HUES6 (cell line): ENCODE data around the gene COMMD7.

ENCODE experiments used
- H3K27ac ChIP-seq: 2 replicates; pipeline ENCODE4 v1.7.0; 2013; ENCODE audit warnings: low read depth, mild to moderate bottlenecking, low read length, inconsistent platforms
- H3K27me3 ChIP-seq: 2 replicates; pipeline ENCODE4 v1.6.1; 2013; ENCODE audit warnings: low read length; ENCODE audit not compliant: control insufficient read depth, insufficient read depth
- H3K36me3 ChIP-seq: 2 replicates; pipeline ENCODE4 v1.6.1; 2013; ENCODE audit warnings: low read length; ENCODE audit not compliant: control insufficient read depth, insufficient read depth
- H3K4me1 ChIP-seq: 2 replicates; pipeline ENCODE4 v1.6.1; 2013; ENCODE audit warnings: low read length; ENCODE audit not compliant: control insufficient read depth, insufficient read depth
- H3K4me3 ChIP-seq: 2 replicates; pipeline ENCODE4 v1.5.1; 2013; ENCODE audit warnings: low read depth, low read length
- H3K9ac ChIP-seq: one replicate; pipeline ENCODE4 v1.6.1; 2013; ENCODE audit warnings: mild to moderate bottlenecking, low read length
- H3K9me3 ChIP-seq: 2 replicates; pipeline ENCODE4 v1.6.1; 2013; ENCODE audit warnings: low read depth, low read length; ENCODE audit not compliant: control insufficient read depth, insufficient read depth

The COMMD7 gene

GRCh38 chr20:32764005-32764960 is 21.0 kb upstream of the COMMD7 start:
- no peaks in the 10 kb centered on the region for H3K27me3 ChIP-seq
- peaks cover 48% of the 10 kb centered on the region for H3K4me1 ChIP-seq
- no peaks in the 10 kb centered on the region for H3K9me3 ChIP-seq
- H3K27ac ChIP-seq, result peak overlapping the region; percentile 96
- H3K4me3 ChIP-seq, result peak overlapping the region; percentile 90
- peak overlapping the region; percentile 95 for H3K9ac ChIP-seq
- H3K36me3 ChIP-seq, result peaks cover 59% of the 10 kb centered on the region

GRCh38 chr20:32763202-32764004 is 20.1 kb upstream of the COMMD7 start:
- peak overlapping the region; percentile 96 for H3K27ac ChIP-seq

GRCh38 chr20:32762754-32763201 is 19.5 kb upstream of the COMMD7 start:
- peaks cover 37% of the 10 kb centered on the region for H3K4me1 ChIP-seq
- peak overlapping the region; percentile 96 for H3K27ac ChIP-seq
- peak overlapping the region; percentile 90 for H3K4me3 ChIP-seq
- H3K36me3 ChIP-seq, result peaks cover 44% of the 10 kb centered on the region
- no peaks in the 10 kb centered on the region for H3K27me3 ChIP-seq
- peak overlapping the region; percentile 95 for H3K9ac ChIP-seq
- no peaks in the 10 kb centered on the region for H3K9me3 ChIP-seq

More at GRCh38 chr20:32763202-32764004, 20.1 kb upstream of the COMMD7 start:
- peaks cover 50% of the 10 kb centered on the region for H3K36me3 ChIP-seq
- H3K27me3 ChIP-seq, result no peaks in the 10 kb centered on the region
- no peaks in the 10 kb centered on the region for H3K9me3 ChIP-seq
- peak overlapping the region; percentile 90 for H3K4me3 ChIP-seq
- peak overlapping the region; percentile 95 for H3K9ac ChIP-seq
- H3K4me1 ChIP-seq, result peaks cover 43% of the 10 kb centered on the region

GRCh38 chr20:32761831-32762753 is 18.8 kb upstream of the COMMD7 start, which contains the start of gene DNMT3B:
TSS of gene DNMT3B (plus strand) at chr20:32762385. CDS start at chr20:32780324, 17,939 bp downstream.
- peak within 1 kb of the TSS; percentile 96 for H3K27ac ChIP-seq
- no peaks in the 10 kb centered on the region for H3K27me3 ChIP-seq
- H3K4me1 ChIP-seq, result peaks cover 31% of the 10 kb centered on the region
- H3K36me3 ChIP-seq, result peaks cover 37% of the 10 kb centered on the region
- H3K9me3 ChIP-seq, result no peaks in the 10 kb centered on the region
- peak within 1 kb of the TSS; percentile 90 for H3K4me3 ChIP-seq
- H3K9ac ChIP-seq, result peak within 1 kb of the TSS; percentile 95

GRCh38 chr20:32761417-32761830 is 18.2 kb upstream of the COMMD7 start:
- Histone ChIP-seq H3K27ac (peak overlapping the region; percentile 78), H3K9me3 (no peaks in the 10 kb centered on the region), H3K4me1 (peaks cover 26% of the 10 kb centered on the region), H3K4me3 (peak overlapping the region; percentile 83), H3K9ac (peak overlapping the region; percentile 68), H3K36me3 (peaks cover 31% of the 10 kb centered on the region), H3K27me3 (no peaks in the 10 kb centered on the region)

- Histone ChIP-seq H3K27me3 (no peaks in the 10 kb centered on the region), H3K36me3 (no peaks in the 10 kb centered on the region), H3K4me1 (peaks cover 36% of the 10 kb centered on the region), H3K27ac (0 out of 2 replicates have a peak overlapping the region, but pooled peaks have one; percentile 2), H3K9me3 (no peaks in the 10 kb centered on the region), H3K9ac (no peak overlapping the region), H3K4me3 (no peak overlapping the region)
These were observed 12.9 kb upstream of the COMMD7 start for GRCh38 chr20:32756156-32756555.

- Histone ChIP-seq H3K9ac (no peak overlapping the region), H3K27me3 (no peaks in the 10 kb centered on the region), H3K27ac (no peak overlapping the region), H3K4me1 (peaks cover 49% of the 10 kb centered on the region), H3K9me3 (no peaks in the 10 kb centered on the region), H3K36me3 (no peaks in the 10 kb centered on the region), H3K4me3 (no peak overlapping the region)
These were observed 10.5 kb upstream of the COMMD7 start for GRCh38 chr20:32753731-32754130.

GRCh38 chr20:32752458-32753250 is 9.4 kb upstream of the COMMD7 start:
- Histone ChIP-seq H3K27ac (peak overlapping the region; percentile 71), H3K9me3 (no peaks in the 10 kb centered on the region), H3K27me3 (no peaks in the 10 kb centered on the region), H3K4me3 (no peak overlapping the region), H3K4me1 (peaks cover 49% of the 10 kb centered on the region), H3K9ac (peak overlapping the region; percentile 28), H3K36me3 (no peaks in the 10 kb centered on the region)

- H3K27me3 ChIP-seq, result no peaks in the 10 kb centered on the region
- H3K4me3 ChIP-seq, result peak overlapping the region; percentile 9; the same call in 1 of the 2 replicates
- peaks cover 49% of the 10 kb centered on the region for H3K4me1 ChIP-seq
- no peaks in the 10 kb centered on the region for H3K9me3 ChIP-seq
- peak overlapping the region; percentile 84 for H3K27ac ChIP-seq
- H3K9ac ChIP-seq, result peak overlapping the region; percentile 32
- H3K36me3 ChIP-seq, result no peaks in the 10 kb centered on the region
These were observed 8.6 kb upstream of the COMMD7 start for GRCh38 chr20:32751702-32752457.
